ENCODE measurements around the gene NARF. TPM values are rescaled to one million over a fixed set of nuclear protein-coding genes. Genes with fewer than 3 reads are reported as not detected.

NARF gene
- total RNA-seq, 1 donor from 2014 or later: 111 TPM

DNA sequence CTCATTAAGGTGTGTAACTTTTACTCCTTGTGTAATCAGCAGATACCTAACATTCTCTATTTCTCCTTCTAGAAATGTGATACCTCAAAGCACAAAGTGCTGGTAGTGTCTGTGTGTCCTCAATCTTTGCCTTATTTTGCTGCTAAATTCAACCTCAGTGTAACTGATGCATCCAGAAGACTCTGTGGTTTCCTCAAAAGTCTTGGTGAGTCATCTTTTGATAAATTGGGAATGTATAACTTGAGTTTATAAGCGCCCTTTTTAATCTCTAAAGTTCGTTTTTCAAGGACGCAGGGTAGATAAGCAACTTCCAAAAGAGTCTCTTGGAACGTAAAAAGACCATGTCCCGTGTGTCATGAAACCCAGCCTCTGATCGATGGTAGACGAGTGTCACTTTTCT lies 10.2 kb downstream of the NARF start:
- Mint-ChIP-seq H3K9me3 (no peaks in the 10 kb centered on the region), H3K4me3 (no peak overlapping the region), H3K36me3 (peaks cover 33% of the 10 kb centered on the region), H3K27me3 (no peaks in the 10 kb centered on the region), H3K4me1 (ENCODE audit: unreplicated experiment) (no peaks in the 10 kb centered on the region), H3K27ac (no peak overlapping the region)
- TF ChIP-seq, protein P1, sequence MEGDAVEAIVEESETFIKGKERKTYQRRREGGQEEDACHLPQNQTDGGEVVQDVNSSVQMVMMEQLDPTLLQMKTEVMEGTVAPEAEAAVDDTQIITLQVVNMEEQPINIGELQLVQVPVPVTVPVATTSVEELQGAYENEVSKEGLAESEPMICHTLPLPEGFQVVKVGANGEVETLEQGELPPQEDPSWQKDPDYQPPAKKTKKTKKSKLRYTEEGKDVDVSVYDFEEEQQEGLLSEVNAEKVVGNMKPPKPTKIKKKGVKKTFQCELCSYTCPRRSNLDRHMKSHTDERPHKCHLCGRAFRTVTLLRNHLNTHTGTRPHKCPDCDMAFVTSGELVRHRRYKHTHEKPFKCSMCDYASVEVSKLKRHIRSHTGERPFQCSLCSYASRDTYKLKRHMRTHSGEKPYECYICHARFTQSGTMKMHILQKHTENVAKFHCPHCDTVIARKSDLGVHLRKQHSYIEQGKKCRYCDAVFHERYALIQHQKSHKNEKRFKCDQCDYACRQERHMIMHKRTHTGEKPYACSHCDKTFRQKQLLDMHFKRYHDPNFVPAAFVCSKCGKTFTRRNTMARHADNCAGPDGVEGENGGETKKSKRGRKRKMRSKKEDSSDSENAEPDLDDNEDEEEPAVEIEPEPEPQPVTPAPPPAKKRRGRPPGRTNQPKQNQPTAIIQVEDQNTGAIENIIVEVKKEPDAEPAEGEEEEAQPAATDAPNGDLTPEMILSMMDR (conservative IDR thresholded peaks at IDR 0.05): no peak
- no peak for DNase-seq (ENCODE audit: extremely low spot score, unreplicated experiment)

- Mint-ChIP-seq H3K27me3 (no peaks in the 10 kb centered on the region), H3K9me3 (no peaks in the 10 kb centered on the region), H3K36me3 (peaks cover 27% of the 10 kb centered on the region), H3K4me3 (no peak overlapping the region), H3K4me1 (ENCODE audit: unreplicated experiment) (no peaks in the 10 kb centered on the region), H3K27ac (no peak overlapping the region)
- DNase-seq (ENCODE audit: extremely low spot score, unreplicated experiment): no peak
- TF ChIP-seq, protein P1 (conservative IDR thresholded peaks at IDR 0.05): no peak
Measured at GRCh38 chr17:82470065-82470464, 11.5 kb downstream of the NARF start.

DNA sequence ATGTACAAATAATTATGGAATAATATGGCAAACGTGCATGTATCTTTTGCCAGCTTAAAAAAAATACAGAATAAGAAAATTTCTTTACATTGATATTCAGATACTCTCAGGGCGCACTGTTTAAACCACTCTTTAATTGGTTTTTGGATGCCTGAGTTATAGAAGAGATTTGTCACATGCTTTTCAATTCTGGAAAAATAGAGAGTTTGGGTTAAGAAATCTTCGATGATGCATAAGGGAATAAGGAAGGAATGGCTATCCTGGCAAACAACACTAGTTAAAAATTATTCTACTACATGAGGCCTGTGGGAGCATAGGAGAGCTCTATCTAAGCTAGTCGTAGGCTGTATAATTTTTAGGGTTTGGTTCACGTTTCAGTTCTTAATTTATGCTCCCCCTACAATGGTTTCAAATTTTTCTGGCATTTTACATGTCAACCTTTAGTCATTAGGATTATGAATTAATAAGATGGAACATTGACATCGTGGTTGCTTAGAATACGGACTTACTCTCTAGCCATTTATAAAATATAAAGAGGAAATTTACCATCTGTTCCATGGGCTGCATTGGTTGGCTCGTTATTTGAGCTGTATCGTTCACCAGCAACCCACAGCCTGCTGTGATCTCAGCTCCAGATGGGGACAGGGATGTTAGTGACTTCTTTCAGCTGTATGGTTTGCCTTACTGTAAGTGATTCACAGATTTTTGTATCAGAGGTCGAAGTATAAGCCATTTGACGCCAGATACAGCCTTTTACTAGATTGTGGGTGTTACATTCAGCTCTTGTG lies 15.9 kb downstream of the NARF start:
- Mint-ChIP-seq H3K4me1 (ENCODE audit: unreplicated experiment) (no peaks in the 10 kb centered on the region), H3K4me3 (no peak overlapping the region), H3K27ac (no peak overlapping the region), H3K36me3 (peaks cover 16% of the 10 kb centered on the region), H3K27me3 (no peaks in the 10 kb centered on the region), H3K9me3 (no peaks in the 10 kb centered on the region)
- DNase-seq (ENCODE audit: extremely low spot score, unreplicated experiment): no peak
- TF ChIP-seq, protein P1 (conservative IDR thresholded peaks at IDR 0.05): no peak

DNA sequence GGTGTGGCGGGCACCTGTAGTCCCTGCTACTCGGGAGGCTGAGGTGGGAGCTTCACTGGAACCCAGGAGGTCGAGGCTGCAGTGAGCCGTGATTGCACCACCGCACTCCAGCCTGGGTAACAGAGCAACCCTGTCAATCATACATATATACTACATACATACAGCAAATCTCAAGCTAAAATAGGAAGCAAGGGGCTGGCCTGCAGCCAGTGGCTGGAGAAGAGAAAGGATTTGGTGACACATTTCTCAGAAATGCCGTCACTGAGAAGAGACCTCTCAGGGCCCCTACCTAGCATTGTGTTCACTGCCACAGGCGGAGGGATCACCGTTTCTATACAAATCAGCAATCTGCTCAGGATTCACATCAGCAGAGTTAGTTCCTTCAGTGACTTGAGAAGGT lies 16.9 kb downstream of the NARF start:
- Mint-ChIP-seq H3K27me3 (no peaks in the 10 kb centered on the region), H3K36me3 (peaks cover 11% of the 10 kb centered on the region), H3K9me3 (no peaks in the 10 kb centered on the region), H3K27ac (no peak overlapping the region), H3K4me3 (no peak overlapping the region), H3K4me1 (ENCODE audit: unreplicated experiment) (no peaks in the 10 kb centered on the region)
- no peak for DNase-seq (ENCODE audit: extremely low spot score, unreplicated experiment)
- TF ChIP-seq, protein P1 (conservative IDR thresholded peaks at IDR 0.05): no peak

DNA sequence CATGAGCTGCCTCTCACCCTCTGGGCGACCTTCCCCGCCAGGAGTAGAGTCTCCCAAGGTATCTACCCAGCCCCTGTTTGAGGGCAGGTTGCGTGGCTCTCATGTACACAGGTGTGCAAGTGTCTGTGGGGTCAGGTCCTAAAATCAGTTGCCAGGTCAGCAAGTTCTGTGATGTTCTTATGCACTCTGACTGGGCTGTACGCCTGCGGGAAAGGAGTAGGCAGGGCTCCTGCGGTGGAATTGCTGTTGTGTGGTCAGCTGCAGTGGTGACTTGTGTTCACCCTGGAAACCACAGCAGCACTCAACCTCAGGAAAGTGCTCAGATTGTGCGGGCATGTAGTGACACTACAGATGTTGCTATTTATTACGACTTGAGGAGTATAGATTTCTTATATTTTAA lies 19.4 kb downstream of the NARF start:
- no peaks in the 10 kb centered on the region for H3K4me1 Mint-ChIP-seq (ENCODE audit: unreplicated experiment)
- TF ChIP-seq, protein P1 (conservative IDR thresholded peaks at IDR 0.05): no peak
- H3K36me3 Mint-ChIP-seq: peaks cover 15% of the 10 kb centered on the region
- no peak overlapping the region for H3K4me3 Mint-ChIP-seq
- H3K9me3 Mint-ChIP-seq: no peaks in the 10 kb centered on the region
- H3K27me3 Mint-ChIP-seq: no peaks in the 10 kb centered on the region
- no peak for DNase-seq (ENCODE audit: extremely low spot score, unreplicated experiment)
- H3K27ac Mint-ChIP-seq: no peak overlapping the region

All from type B pancreatic cell (in vitro differentiated cells).